ENCODE measurements around the gene TMEM63C. TPM values are rescaled to one million over a fixed set of nuclear protein-coding genes. Genes with fewer than 3 reads are reported as not detected.

Gene TMEM63C
- total and polyA plus RNA-seq, 4 experiments from 2014 or later: 0.36 to 1.7 TPM; not detected in 2

GRCh38 chr14:77200406-77200985, 18.9 kb downstream of the TMEM63C start:
- Histone ChIP-seq H3K9me3 (ENCODE audit: control insufficient read depth in 1 of 2, low read length in 2 of 2) (no peaks in the 10 kb centered on the region), H3K36me3 (ENCODE audit: insufficient read depth, low read length) (no peaks in the 10 kb centered on the region), H3K27ac (ENCODE audit: low read depth, low read length) (no peak overlapping the region), H3K4me1 (ENCODE audit: insufficient read depth, low read length) (no peaks in the 10 kb centered on the region), H3K4me3 (ENCODE audit: low read length in 2 of 2) (no peak overlapping the region), H3K27me3 (ENCODE audit: insufficient read depth, low read length) (no peaks in the 10 kb centered on the region)
- no peak overlapping the region for H3K27ac Mint-ChIP-seq
- H3K36me3 Mint-ChIP-seq: no peaks in the 10 kb centered on the region
- DNase-seq: no peak
- H3K4me3 Mint-ChIP-seq: no peak overlapping the region
- CTCF ChIA-PET (ENCODE audit: partially characterized antibody): no interaction called here
- POLR2A ChIA-PET (ENCODE audit: partially characterized antibody): no interaction called here
- intact Hi-C loops (cut with micrococcal nuclease): no loop called here
- H3K27me3 Mint-ChIP-seq: peaks cover 7 to 15% of the 10 kb centered on the region in 2 donors
- H3K4me1 Mint-ChIP-seq: no peaks in the 10 kb centered on the region
- H3K9me3 Mint-ChIP-seq: peaks cover 0 to 2% (median 0%) of the 10 kb centered on the region in 8 donors

DNA sequence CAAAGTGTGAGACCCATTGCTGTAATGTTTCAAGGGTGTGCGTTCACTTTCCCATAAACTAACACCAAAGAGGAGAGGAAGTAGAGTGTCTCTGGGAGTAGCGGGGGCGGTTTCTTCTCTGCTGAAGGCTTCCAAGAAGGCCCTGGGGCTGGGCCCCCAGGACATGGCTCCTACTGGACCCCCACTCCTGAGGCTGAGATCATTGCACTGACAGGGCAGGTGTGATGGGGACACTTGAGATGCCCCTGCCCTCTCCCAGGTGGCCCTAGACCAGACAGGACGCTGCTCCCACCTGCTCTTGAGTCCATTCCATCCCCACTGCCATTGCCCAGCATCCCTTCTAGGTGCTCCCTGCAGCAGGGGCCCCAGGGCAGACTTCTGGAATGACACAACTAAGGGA, 20.1 kb downstream of the TMEM63C start:
- ChIA-PET POLR2A (ENCODE audit: partially characterized antibody) (no interaction called here), CTCF (ENCODE audit: partially characterized antibody) (no interaction called here)
- H3K27me3 Mint-ChIP-seq: peaks cover 7 to 15% of the 10 kb centered on the region in 2 donors
- intact Hi-C loops (cut with micrococcal nuclease): no loop called here
- Histone ChIP-seq H3K36me3 (ENCODE audit: insufficient read depth, low read length) (no peaks in the 10 kb centered on the region), H3K27me3 (ENCODE audit: insufficient read depth, low read length) (no peaks in the 10 kb centered on the region), H3K4me3 (ENCODE audit: low read length in 2 of 2) (no peak overlapping the region), H3K9me3 (ENCODE audit: control insufficient read depth in 1 of 2, low read length in 2 of 2) (no peaks in the 10 kb centered on the region), H3K4me1 (ENCODE audit: insufficient read depth, low read length) (no peaks in the 10 kb centered on the region), H3K27ac (ENCODE audit: low read depth, low read length) (no peak overlapping the region)
- H3K4me3 Mint-ChIP-seq: no peak overlapping the region
- no peaks in the 10 kb centered on the region for H3K4me1 Mint-ChIP-seq
- H3K36me3 Mint-ChIP-seq: no peaks in the 10 kb centered on the region
- no peak for DNase-seq
- no peak overlapping the region for H3K27ac Mint-ChIP-seq
- peaks cover 0 to 2% (median 0%) of the 10 kb centered on the region in 8 donors for H3K9me3 Mint-ChIP-seq

GRCh38 chr14:77203611-77204458, 22.2 kb downstream of the TMEM63C start:
- Mint-ChIP-seq H3K9me3 (peaks cover 0 to 3% (median 0%) of the 10 kb centered on the region in 8 donors), H3K27ac (no peak overlapping the region), H3K4me1 (no peaks in the 10 kb centered on the region), H3K27me3 (peaks cover 8 to 11% of the 10 kb centered on the region in 2 donors), H3K36me3 (no peaks in the 10 kb centered on the region), H3K4me3 (no peak overlapping the region)
- intact Hi-C loops (cut with micrococcal nuclease): no loop called here
- H3K9me3 ChIP-seq (ENCODE audit: control insufficient read depth in 1 of 2, low read length in 2 of 2): no peaks in the 10 kb centered on the region
- no peak for DNase-seq
- ChIA-PET CTCF (ENCODE audit: partially characterized antibody) (interaction anchor here (0.6 kb wide), 1 partner anchor 97 kb away, joined by 3 read pairs; no protein-coding TSS in a partner anchor), POLR2A (ENCODE audit: partially characterized antibody) (no interaction called here)
- no peak overlapping the region for H3K4me3 ChIP-seq (ENCODE audit: low read length in 2 of 2)
- H3K36me3 ChIP-seq (ENCODE audit: insufficient read depth, low read length): no peaks in the 10 kb centered on the region
- H3K27ac ChIP-seq (ENCODE audit: low read depth, low read length): no peak overlapping the region
- H3K27me3 ChIP-seq (ENCODE audit: insufficient read depth, low read length): no peaks in the 10 kb centered on the region
- no peaks in the 10 kb centered on the region for H3K4me1 ChIP-seq (ENCODE audit: insufficient read depth, low read length)

DNA sequence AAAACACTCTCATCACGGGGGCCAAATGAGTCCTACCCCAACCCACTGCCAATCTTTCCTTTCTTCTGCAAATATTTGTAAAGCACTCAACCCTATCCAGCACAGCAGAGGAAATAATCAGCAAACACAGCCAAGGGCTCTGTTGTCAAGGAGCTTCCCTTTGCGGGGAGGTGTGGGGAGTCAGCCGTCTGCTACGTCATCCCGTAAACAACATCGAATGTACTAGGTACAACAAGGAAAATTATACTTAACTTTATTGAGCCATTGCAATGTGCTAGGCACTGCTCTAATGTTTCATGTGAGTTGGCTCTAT, 22.8 kb downstream of the TMEM63C start:
- POLR2A ChIA-PET (ENCODE audit: partially characterized antibody): no interaction called here

GRCh38 chr14:77204907-77205306, 23.3 kb downstream of the TMEM63C start:
- Histone ChIP-seq H3K27me3 (ENCODE audit: insufficient read depth, low read length) (no peaks in the 10 kb centered on the region), H3K36me3 (ENCODE audit: insufficient read depth, low read length) (no peaks in the 10 kb centered on the region), H3K27ac (ENCODE audit: low read depth, low read length) (no peak overlapping the region), H3K9me3 (ENCODE audit: control insufficient read depth in 1 of 2, low read length in 2 of 2) (no peaks in the 10 kb centered on the region), H3K4me3 (ENCODE audit: low read length in 2 of 2) (no peak overlapping the region), H3K4me1 (ENCODE audit: insufficient read depth, low read length) (no peaks in the 10 kb centered on the region)
- H3K36me3 Mint-ChIP-seq: no peaks in the 10 kb centered on the region
- intact Hi-C loops (cut with micrococcal nuclease): no loop called here
- peaks cover 7 to 8% of the 10 kb centered on the region in 2 donors for H3K27me3 Mint-ChIP-seq
- H3K4me3 Mint-ChIP-seq: no peak overlapping the region
- peaks cover 0 to 3% (median 0%) of the 10 kb centered on the region in 8 donors for H3K9me3 Mint-ChIP-seq
- no peak for DNase-seq
- no peak overlapping the region for H3K27ac Mint-ChIP-seq
- POLR2A ChIA-PET (ENCODE audit: partially characterized antibody): no interaction called here
- CTCF ChIA-PET (ENCODE audit: partially characterized antibody): no interaction called here
- no peaks in the 10 kb centered on the region for H3K4me1 Mint-ChIP-seq

More for the DNA sequence above, 22.8 kb downstream of the TMEM63C start:
- no peak overlapping the region for H3K4me3 ChIP-seq (ENCODE audit: low read length in 2 of 2)
- Mint-ChIP-seq H3K4me1 (no peaks in the 10 kb centered on the region), H3K36me3 (no peaks in the 10 kb centered on the region), H3K27me3 (peaks cover 5 to 7% of the 10 kb centered on the region in 2 donors), H3K4me3 (no peak overlapping the region), H3K9me3 (peaks cover 0 to 3% (median 0%) of the 10 kb centered on the region in 8 donors), H3K27ac (no peak overlapping the region)
- no peaks in the 10 kb centered on the region for H3K27me3 ChIP-seq (ENCODE audit: insufficient read depth, low read length)
- no peaks in the 10 kb centered on the region for H3K36me3 ChIP-seq (ENCODE audit: insufficient read depth, low read length)
- H3K27ac ChIP-seq (ENCODE audit: low read depth, low read length): no peak overlapping the region
- intact Hi-C loops (cut with micrococcal nuclease): no loop called here
- DNase-seq: no peak
- CTCF ChIA-PET (ENCODE audit: partially characterized antibody): no interaction called here
- H3K4me1 ChIP-seq (ENCODE audit: insufficient read depth, low read length): no peaks in the 10 kb centered on the region
- no peaks in the 10 kb centered on the region for H3K9me3 ChIP-seq (ENCODE audit: control insufficient read depth in 1 of 2, low read length in 2 of 2)

- no peak overlapping the region for H3K4me3 Mint-ChIP-seq
- H3K4me3 ChIP-seq (ENCODE audit: low read length in 2 of 2): no peak overlapping the region
Measured at GRCh38 chr14:77205566-77205965, 24.0 kb downstream of the TMEM63C start.

DNA sequence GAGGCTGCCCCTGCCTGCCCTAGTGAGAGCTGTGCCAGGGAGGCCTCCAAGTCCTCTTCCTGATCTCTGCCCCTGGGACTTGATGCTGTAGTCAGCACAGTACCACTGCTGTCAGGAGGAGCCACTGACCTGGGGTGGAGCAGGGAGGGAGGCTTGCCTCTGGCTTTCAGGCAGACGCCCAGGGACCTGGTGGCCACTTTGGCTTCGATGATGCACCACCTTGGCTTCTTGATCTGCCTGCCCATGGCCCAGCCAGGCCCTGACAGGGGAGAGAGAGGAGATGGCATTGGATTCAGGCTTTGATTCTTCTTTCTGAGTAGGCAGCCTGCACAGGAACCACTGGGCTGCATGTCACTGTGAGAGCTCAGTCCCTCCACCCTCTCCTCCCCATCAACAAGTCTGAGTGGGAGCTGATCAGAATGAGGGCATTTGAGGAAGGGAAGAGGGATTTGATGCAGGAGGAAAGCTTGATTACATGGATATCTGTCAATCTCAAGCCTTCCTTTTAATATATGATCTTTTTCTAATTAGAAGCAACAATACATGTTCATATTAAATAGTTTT, 24.7 kb downstream of the TMEM63C start:
- Mint-ChIP-seq H3K27ac (no peak overlapping the region), H3K9me3 (peaks cover 0 to 3% (median 0%) of the 10 kb centered on the region in 8 donors), H3K36me3 (no peaks in the 10 kb centered on the region), H3K4me3 (no peak overlapping the region), H3K27me3 (peaks cover 6 to 7% of the 10 kb centered on the region in 2 donors), H3K4me1 (no peaks in the 10 kb centered on the region)
- no peaks in the 10 kb centered on the region for H3K4me1 ChIP-seq (ENCODE audit: insufficient read depth, low read length)
- POLR2A ChIA-PET (ENCODE audit: partially characterized antibody): no interaction called here
- no peak for DNase-seq
- H3K27ac ChIP-seq (ENCODE audit: low read depth, low read length): no peak overlapping the region
- no peaks in the 10 kb centered on the region for H3K9me3 ChIP-seq (ENCODE audit: control insufficient read depth in 1 of 2, low read length in 2 of 2)
- H3K4me3 ChIP-seq (ENCODE audit: low read length in 2 of 2): no peak overlapping the region
- no peaks in the 10 kb centered on the region for H3K36me3 ChIP-seq (ENCODE audit: insufficient read depth, low read length)
- H3K27me3 ChIP-seq (ENCODE audit: insufficient read depth, low read length): no peaks in the 10 kb centered on the region
- intact Hi-C loops (cut with micrococcal nuclease): no loop called here
- CTCF ChIA-PET (ENCODE audit: partially characterized antibody): no interaction called here

More at GRCh38 chr14:77205566-77205965, 24.0 kb downstream of the TMEM63C start:
- ChIA-PET POLR2A (ENCODE audit: partially characterized antibody) (no interaction called here), CTCF (ENCODE audit: partially characterized antibody) (no interaction called here)
- DNase-seq: no peak
- no peak overlapping the region for H3K27ac ChIP-seq (ENCODE audit: low read depth, low read length)
- no peaks in the 10 kb centered on the region for H3K27me3 ChIP-seq (ENCODE audit: insufficient read depth, low read length)
- H3K27me3 Mint-ChIP-seq: peaks cover 6 to 7% of the 10 kb centered on the region in 2 donors
- intact Hi-C loops (cut with micrococcal nuclease): no loop called here
- H3K27ac Mint-ChIP-seq: no peak overlapping the region
- no peaks in the 10 kb centered on the region for H3K4me1 ChIP-seq (ENCODE audit: insufficient read depth, low read length)
- H3K36me3 Mint-ChIP-seq: no peaks in the 10 kb centered on the region
- no peaks in the 10 kb centered on the region for H3K4me1 Mint-ChIP-seq
- peaks cover 0 to 3% (median 0%) of the 10 kb centered on the region in 8 donors for H3K9me3 Mint-ChIP-seq
- H3K9me3 ChIP-seq (ENCODE audit: control insufficient read depth in 1 of 2, low read length in 2 of 2): no peaks in the 10 kb centered on the region
- no peaks in the 10 kb centered on the region for H3K36me3 ChIP-seq (ENCODE audit: insufficient read depth, low read length)

All from CD4-positive, alpha-beta memory T cell (primary cell).